Fibroblast of villous mesenchyme (primary cell): ENCODE measurements around the gene DOC2A. TPM values are rescaled to one million over a fixed set of nuclear protein-coding genes. Genes with fewer than 3 reads are reported as not detected.

ENCODE experiments used
- DNase-seq: peaks from one replicate; pipeline ENCODE4 v3.0.0-alpha.2; 2010; ENCODE audit warnings: low read depth
- H3K4me3 ChIP-seq: 2 replicates; pipeline ENCODE4 v1.5.1; 2011; ENCODE audit warnings: low read depth, mild to moderate bottlenecking, low read length
- total RNA-seq: library from RNA; depleted of rRNA; stranded (reverse); fragments of >200 nt; gene quantifications from 2 replicates; pipeline ENCODE4 v1.2.3, GENCODE V29; 2012
- TF ChIP-seq, protein P1 (sequence below): IDR thresholded peaks from 2 replicates; pipeline ENCODE4 v1.5.1; 2012; ENCODE audit warnings: low read depth, mild to moderate bottlenecking, low read length; ENCODE audit not compliant: insufficient read depth

DOC2A gene
- under 0.01 and 0.32 TPM in 2 replicates for total RNA-seq

DNA sequence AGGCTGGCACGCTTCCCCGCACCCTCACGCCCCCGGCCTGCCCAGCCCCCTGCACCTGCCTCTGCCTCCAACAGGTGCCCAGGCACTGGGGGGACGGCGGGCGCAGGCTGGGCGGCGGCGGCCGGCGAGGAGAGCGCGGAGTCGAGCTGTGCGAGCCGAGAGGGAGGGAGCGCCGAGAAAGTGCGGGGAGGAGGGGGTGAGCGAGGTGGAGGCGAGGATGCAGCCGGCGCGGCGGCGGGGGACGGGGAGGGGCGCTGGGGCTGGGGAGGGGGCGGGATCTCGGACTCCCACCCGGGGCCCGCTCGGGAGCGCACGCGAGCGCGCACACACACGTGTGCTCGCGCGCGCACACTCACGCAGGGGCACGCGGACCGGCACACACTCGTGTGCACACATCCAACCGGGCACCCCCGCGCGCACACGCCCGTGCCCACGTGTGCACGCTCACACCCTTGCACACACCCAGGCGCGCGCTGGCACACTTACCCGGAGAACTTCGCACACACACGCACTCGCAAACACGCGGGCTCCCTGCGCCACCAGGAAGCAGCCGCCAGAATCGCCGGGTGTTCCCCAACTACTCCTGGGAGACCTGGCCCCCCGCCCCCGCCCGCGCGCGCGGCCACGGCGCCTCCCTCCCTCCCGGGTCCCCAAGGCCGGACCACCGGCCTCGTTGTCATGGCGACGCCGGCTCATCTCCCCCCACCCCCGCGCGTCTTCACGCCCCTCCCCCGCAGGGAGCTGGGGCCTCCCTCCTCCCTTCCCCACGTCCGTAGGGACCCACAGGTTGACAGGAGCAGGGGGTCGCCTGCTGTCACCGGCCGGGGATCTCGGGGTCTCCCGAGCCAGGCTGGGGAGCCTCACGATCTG is at the start of gene DOC2A:
Gene DOC2A, minus strand, starts transcription at position 184 of the 870 bp plus-strand sequence. CDS start 805 bp downstream, outside the sequence.
- H3K4me3 ChIP-seq: peak within 1 kb of the TSS; percentile 54
- DNase-seq: no peak
- TF ChIP-seq, protein P1, sequence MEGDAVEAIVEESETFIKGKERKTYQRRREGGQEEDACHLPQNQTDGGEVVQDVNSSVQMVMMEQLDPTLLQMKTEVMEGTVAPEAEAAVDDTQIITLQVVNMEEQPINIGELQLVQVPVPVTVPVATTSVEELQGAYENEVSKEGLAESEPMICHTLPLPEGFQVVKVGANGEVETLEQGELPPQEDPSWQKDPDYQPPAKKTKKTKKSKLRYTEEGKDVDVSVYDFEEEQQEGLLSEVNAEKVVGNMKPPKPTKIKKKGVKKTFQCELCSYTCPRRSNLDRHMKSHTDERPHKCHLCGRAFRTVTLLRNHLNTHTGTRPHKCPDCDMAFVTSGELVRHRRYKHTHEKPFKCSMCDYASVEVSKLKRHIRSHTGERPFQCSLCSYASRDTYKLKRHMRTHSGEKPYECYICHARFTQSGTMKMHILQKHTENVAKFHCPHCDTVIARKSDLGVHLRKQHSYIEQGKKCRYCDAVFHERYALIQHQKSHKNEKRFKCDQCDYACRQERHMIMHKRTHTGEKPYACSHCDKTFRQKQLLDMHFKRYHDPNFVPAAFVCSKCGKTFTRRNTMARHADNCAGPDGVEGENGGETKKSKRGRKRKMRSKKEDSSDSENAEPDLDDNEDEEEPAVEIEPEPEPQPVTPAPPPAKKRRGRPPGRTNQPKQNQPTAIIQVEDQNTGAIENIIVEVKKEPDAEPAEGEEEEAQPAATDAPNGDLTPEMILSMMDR: no peak

DNA sequence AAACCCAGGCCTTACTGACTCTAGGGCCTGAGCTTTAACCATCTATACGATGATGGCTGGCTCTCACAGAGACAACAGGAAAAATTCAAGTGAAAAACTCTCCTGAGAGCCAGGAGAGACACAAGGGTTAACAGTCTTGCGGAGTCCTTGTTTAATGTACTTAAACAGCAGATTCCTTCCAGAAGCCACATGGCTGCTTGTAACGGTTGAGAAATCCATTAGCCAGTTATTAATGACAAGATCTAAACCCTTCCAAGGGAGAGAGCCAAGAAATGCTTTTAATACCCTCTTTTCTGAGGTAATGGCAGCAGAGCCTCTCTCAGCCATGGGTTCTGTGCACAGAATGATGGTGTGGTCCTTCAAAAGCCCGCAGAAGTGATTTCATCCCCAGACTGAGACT is 49.5 kb upstream of the DOC2A start:
- peak; percentile 37 for DNase-seq
- TF ChIP-seq, protein P1: no peak
- H3K4me3 ChIP-seq: no peak overlapping the region

DNA sequence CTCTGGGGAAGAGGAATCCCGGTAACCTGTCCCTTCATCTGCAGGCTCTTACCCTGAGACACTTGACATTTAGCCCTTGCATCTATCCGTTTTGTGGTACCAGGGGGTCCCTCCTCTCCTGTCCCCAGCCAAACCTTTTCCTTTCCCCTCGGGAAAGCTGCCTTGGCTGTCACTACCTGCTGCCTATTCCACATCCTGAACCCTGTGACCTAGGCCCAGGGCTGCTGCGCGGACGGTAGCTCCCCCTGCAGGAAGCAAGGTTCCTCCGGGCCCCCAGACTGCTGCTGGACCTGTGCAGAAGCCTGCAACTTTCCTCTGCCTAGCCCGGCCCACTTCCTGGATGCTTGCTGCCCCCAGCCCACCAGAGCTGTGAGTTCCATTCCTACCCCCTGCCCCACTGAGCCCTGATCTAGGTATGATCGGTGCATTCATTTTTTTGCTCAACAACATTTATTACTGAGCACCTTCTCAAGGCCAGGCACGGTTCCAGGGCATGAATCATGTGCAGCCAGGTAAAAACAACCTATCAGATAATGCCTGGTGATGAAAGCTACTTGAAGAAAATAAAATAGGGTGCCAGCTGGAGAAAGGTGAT is 44.2 kb upstream of the DOC2A start:
- TF ChIP-seq, protein P1: peak; percentile 66
- DNase-seq: peak; percentile 28
- H3K4me3 ChIP-seq: no peak overlapping the region

DNA sequence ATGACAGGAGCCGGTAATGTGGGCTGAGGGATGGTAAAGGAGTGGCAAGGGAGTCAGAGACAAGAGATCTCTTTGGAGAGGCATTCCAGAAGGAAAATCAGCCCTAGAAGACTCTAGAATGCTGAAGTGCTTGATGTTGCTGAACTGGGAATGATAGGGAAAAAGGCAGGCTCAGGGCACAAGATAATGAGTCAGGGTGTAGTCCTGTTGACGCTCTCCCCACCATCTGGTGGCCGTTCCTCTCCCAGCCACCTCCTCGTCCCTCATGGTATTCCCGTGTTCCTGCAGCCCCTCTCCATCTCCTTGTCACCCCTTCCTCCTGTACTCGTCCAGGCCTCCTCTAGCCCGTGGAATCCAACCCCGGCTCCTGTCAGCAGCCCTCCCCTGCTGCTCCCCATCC is 43.6 kb upstream of the DOC2A start:
- TF ChIP-seq, protein P1: no peak
- H3K4me3 ChIP-seq: peak overlapping the region; percentile 15
- DNase-seq: no peak

DNA sequence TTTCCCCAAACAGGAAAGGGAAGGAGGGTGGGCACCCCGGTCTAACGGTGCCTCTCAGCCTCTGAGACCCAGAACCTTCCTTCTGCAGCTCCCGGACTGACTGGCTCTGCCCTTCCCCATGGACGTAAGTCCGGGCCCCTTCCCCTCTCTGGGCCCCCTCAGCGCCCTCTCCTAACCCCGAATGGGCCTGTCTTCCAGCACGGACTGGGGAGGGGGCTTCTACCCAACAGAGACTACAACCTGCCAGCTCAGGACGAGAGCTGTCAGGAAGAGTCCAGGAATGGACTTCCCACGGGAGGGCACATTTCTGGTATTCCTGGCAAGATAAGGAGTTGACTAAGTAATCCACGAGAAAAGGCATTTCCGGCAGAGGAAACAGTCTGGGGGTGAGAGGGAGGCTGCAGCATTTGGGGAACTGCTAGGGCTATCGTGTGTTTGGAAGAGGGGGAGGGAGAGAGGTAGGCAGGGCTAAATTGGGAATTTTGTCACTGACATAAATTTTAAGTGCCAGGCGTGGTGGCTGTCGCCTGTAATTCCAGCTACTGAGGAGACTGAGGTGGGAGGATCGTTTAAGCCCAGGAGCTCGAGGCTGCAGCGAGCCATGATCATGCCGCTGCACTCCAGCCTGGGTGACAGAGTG is 42.7 kb upstream of the DOC2A start:
- TF ChIP-seq, protein P1: no peak
- H3K4me3 ChIP-seq: peak overlapping the region; percentile 86
- DNase-seq: peak; percentile 51

DNA sequence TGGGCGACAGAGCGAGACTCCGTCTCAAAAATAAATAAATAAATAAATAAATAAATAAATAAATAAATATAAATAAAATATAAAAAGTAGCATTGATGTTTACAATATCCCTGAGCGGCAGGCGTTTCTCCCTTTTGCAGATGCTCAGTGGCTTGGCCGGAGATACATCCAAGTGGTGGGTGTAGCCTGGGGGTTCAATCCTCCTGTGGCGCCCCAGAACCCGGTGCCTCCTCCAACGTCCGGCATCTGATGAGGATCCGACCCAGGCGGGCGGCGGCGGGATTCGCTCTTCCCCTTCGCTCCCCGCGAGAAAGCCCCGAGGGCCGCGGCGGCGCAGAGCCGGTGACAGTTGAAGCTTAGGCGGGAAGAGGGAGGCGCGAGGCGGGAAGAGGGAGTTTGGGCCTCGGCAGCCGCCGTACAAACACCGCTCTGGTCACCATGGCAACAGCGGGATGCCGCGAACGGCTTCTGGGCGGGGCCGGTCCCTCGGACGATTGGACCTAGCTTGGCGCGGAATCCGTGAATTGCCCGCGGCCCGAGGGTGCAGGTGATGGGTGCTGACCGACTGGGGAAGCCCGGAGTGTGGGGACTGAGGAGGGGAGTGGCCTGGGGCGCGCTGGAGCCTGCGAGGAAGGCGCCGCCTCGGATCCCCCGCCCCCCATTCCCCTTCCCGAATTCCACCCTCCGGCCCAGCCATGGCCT is 42.0 kb upstream of the DOC2A start:
- DNase-seq: peak; percentile 90
- H3K4me3 ChIP-seq: peak overlapping the region; percentile 86
- TF ChIP-seq, protein P1: no peak
